Ishikawa (cell line): Measurements from ENCODE around the gene PTPRN2.

Experiments
- CEBPB ChIP-seq: IDR thresholded peaks from 2 replicates; pipeline ENCODE4 v1.6.1; 2012
- CREB1 ChIP-seq: IDR thresholded peaks from 2 replicates; pipeline ENCODE4 v1.6.1; 2012; ENCODE audit warnings: low read depth
- EGR1 ChIP-seq: IDR thresholded peaks from 2 replicates; pipeline ENCODE4 v1.6.1; 2012
- EP300 ChIP-seq: IDR thresholded peaks from 2 replicates; pipeline ENCODE4 v1.6.1; 2012; ENCODE audit warnings: borderline replicate concordance
- FOXM1 ChIP-seq: IDR thresholded peaks from 2 replicates; pipeline ENCODE4 v1.6.1; 2012; ENCODE audit warnings: low read depth, borderline replicate concordance
- MAX ChIP-seq: IDR thresholded peaks from 2 replicates; pipeline ENCODE4 v1.6.1; 2012
- NFIC ChIP-seq: IDR thresholded peaks from 2 replicates; pipeline ENCODE4 v1.6.1; 2012
- RAD21 ChIP-seq: IDR thresholded peaks from 2 replicates; pipeline ENCODE4 v1.6.1; 2012; ENCODE audit warnings: low read depth
- REST ChIP-seq: IDR thresholded peaks from 2 replicates; pipeline ENCODE4 v1.6.1; 2012; ENCODE audit warnings: low read depth, mild to moderate bottlenecking
- TAF1 ChIP-seq: IDR thresholded peaks from 2 replicates; pipeline ENCODE4 v1.6.1; 2012; ENCODE audit warnings: low read depth, mild to moderate bottlenecking
- TCF12 ChIP-seq: IDR thresholded peaks from 2 replicates; pipeline ENCODE4 v1.6.1; 2012; ENCODE audit warnings: low read depth
- TEAD4 ChIP-seq: IDR thresholded peaks from 2 replicates; pipeline ENCODE4 v1.6.1; 2012
- USF1 ChIP-seq: IDR thresholded peaks from 2 replicates; pipeline ENCODE4 v1.6.1; 2012
- YY1 ChIP-seq: IDR thresholded peaks from 2 replicates; pipeline ENCODE4 v1.6.1; 2012; ENCODE audit warnings: low read depth
- ZBTB7A ChIP-seq: IDR thresholded peaks from 2 replicates; pipeline ENCODE4 v1.6.1; 2012; ENCODE audit warnings: low read depth

PTPRN2 gene

GRCh38 chr7:158126661-158127060 is 461.0 kb downstream of the PTPRN2 start:
- no peak for TF ChIP-seq MAX
- TF ChIP-seq EP300: no peak
- no peak for TF ChIP-seq EGR1
- TF ChIP-seq TCF12: no peak
- no peak for TF ChIP-seq CREB1
- no peak for TF ChIP-seq NFIC
- TF ChIP-seq ZBTB7A: no peak

GRCh38 chr7:158125721-158126120 is 461.9 kb downstream of the PTPRN2 start:
- TF ChIP-seq TEAD4 (no peak), YY1 (no peak), ZBTB7A (no peak), REST (no peak), CEBPB (no peak), USF1 (no peak), EGR1 (no peak), TAF1 (no peak), EP300 (no peak), TCF12 (no peak), RAD21 (no peak), MAX (no peak), CREB1 (no peak), FOXM1 (no peak), NFIC (no peak)

GRCh38 chr7:158125091-158125490 is 462.5 kb downstream of the PTPRN2 start:
- TF ChIP-seq TEAD4 (no peak), USF1 (no peak), CREB1 (no peak), EP300 (no peak), TCF12 (no peak), YY1 (no peak), MAX (no peak), REST (no peak), RAD21 (no peak), ZBTB7A (no peak), NFIC (no peak), FOXM1 (no peak), CEBPB (no peak), EGR1 (no peak)

GRCh38 chr7:158124671-158125079 is 462.9 kb downstream of the PTPRN2 start:
- TF ChIP-seq TEAD4 (no peak), EGR1 (no peak), YY1 (no peak), CREB1 (no peak), MAX (no peak)

GRCh38 chr7:158123753-158124152 is 463.9 kb downstream of the PTPRN2 start:
- TF ChIP-seq CREB1 (no peak), CEBPB (no peak), TCF12 (no peak), ZBTB7A (no peak), NFIC (no peak), EGR1 (no peak), TAF1 (no peak), FOXM1 (no peak), MAX (no peak), YY1 (no peak), REST (no peak)
